H1 (cell line): ENCODE data around the gene CDX4. TPM values are rescaled to one million over a fixed set of nuclear protein-coding genes. Genes with fewer than 3 reads are reported as not detected.

Source experiments
- CHD7 ChIP-seq: fragments of 300-600 bp; sonication (generic); IDR thresholded peaks from 2 replicates; pipeline ENCODE4 v1.7.1; 2012; ENCODE audit warnings: low read length, moderate library complexity, mild to moderate bottlenecking, inconsistent platforms; ENCODE audit not compliant: insufficient replicate concordance
- HDAC6 ChIP-seq: IDR thresholded peaks from one replicate; pipeline ENCODE4 v1.7.1; 2012; ENCODE audit warnings: low read depth, mild to moderate bottlenecking, inconsistent platforms, low read length, moderate library complexity
- KDM1A ChIP-seq: fragments of 200-600, 300-600 bp; sonication (generic); IDR thresholded peaks from 2 replicates; pipeline ENCODE4 v1.7.1; 2016; ENCODE audit warnings: mild to moderate bottlenecking, low read length, borderline replicate concordance
- SP4 ChIP-seq: IDR thresholded peaks from 2 replicates; pipeline ENCODE4 v1.6.1; 2012; ENCODE audit warnings: low read length, inconsistent platforms
- SUZ12 ChIP-seq: fragments of 200-600 bp; sonication (generic); IDR thresholded peaks from 2 replicates; pipeline ENCODE4 v1.6.1; 2012; ENCODE audit warnings: mild to moderate bottlenecking, inconsistent platforms, low read length, moderate library complexity, mixed read lengths
- polyA plus RNA-seq, 7 experiments: library from polyadenylated mRNA; depleted of rRNA in 3 of 7; stranded (reverse) in 5 of 7; unstranded in 2 of 7; fragments of >200 nt in 5 of 7; fragments of 200-250 nt in 2 of 7; gene quantifications; 1 replicate in 5 of 7; 2 replicates in 1 of 7; 4 replicates in 1 of 7; pipeline versions ENCODE4 v1.2.1 to v1.2.3, GENCODE V29; 2011 to 2013; ENCODE audit warnings: missing spikeins in 2 of 7, mixed read lengths in 2 of 7
- total RNA-seq: library from RNA; stranded (reverse); fragmentation: NEBNext Ultra II Directional; extraction: Animal tissue kit (Norgen Biotek cat#: 25700); gene quantifications from 2 replicates; pipeline ENCODE4 v1.2.1, GENCODE V29; 2021
- TF ChIP-seq, protein P1 (sequence below): IDR thresholded peaks from 2 replicates; pipeline ENCODE4 v1.6.1; 2012; ENCODE audit warnings: low read length, inconsistent platforms

Gene CDX4
- total and polyA plus RNA-seq, 2 of the 8 experiments (the other 6 are each of a cell fraction or from before 2014, with no cell fraction given) = 2.3 to 2.6 TPM

DNA sequence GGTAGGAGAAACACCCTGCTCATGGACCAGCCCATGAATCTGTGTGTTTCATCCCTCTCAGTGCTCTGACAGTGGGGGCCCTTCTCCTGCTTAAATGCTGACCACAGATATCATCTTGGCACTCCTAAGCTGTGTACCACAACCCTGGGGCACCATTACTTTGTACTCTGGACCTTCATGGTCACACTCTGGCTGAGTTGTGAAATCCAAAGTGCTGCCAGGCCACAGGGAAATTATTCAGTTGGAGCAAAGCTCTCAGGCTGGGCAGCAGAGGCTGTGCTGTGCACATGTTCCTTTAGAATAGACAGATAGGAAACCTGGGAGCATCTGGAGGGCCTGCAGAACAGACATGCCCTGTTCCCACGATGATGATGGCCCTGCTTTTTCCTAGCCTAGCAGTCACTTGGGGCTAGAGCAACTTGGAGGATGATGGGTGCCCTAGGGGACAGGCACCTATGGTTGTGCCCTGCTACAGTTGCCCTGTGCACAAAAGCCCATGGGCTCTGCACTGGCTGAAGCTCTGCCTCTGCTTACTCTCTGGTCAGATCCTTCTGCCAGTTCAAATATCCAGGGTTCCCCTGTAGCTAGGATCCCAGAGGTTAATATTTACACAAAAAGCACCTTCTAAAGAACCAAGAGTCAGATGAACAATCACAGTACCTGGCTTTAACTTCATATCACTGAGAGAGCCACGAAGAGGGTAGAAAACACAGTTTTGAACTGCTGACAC lies 48.5 kb upstream of the CDX4 start (continued):
- TF ChIP-seq, protein P1, sequence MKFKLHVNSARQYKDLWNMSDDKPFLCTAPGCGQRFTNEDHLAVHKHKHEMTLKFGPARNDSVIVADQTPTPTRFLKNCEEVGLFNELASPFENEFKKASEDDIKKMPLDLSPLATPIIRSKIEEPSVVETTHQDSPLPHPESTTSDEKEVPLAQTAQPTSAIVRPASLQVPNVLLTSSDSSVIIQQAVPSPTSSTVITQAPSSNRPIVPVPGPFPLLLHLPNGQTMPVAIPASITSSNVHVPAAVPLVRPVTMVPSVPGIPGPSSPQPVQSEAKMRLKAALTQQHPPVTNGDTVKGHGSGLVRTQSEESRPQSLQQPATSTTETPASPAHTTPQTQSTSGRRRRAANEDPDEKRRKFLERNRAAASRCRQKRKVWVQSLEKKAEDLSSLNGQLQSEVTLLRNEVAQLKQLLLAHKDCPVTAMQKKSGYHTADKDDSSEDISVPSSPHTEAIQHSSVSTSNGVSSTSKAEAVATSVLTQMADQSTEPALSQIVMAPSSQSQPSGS = no peak
- TF ChIP-seq KDM1A (no peak), SP4 (no peak), HDAC6 (no peak), SUZ12 (no peak), CHD7 (no peak)
- TF ChIP-seq, all 59 proteins: peak for 0
